Hematopoietic multipotent progenitor cell treated with erythropoietin and hydrocortisone succinate and interleukin-3 and kit ligand, for 6 days (in vitro differentiated cells): ENCODE results near the gene TCF20.

ENCODE experiments used
- DNase-seq: peaks from one replicate; pipeline ENCODE4 v3.0.0-alpha.2; 2015

Gene TCF20

DNA sequence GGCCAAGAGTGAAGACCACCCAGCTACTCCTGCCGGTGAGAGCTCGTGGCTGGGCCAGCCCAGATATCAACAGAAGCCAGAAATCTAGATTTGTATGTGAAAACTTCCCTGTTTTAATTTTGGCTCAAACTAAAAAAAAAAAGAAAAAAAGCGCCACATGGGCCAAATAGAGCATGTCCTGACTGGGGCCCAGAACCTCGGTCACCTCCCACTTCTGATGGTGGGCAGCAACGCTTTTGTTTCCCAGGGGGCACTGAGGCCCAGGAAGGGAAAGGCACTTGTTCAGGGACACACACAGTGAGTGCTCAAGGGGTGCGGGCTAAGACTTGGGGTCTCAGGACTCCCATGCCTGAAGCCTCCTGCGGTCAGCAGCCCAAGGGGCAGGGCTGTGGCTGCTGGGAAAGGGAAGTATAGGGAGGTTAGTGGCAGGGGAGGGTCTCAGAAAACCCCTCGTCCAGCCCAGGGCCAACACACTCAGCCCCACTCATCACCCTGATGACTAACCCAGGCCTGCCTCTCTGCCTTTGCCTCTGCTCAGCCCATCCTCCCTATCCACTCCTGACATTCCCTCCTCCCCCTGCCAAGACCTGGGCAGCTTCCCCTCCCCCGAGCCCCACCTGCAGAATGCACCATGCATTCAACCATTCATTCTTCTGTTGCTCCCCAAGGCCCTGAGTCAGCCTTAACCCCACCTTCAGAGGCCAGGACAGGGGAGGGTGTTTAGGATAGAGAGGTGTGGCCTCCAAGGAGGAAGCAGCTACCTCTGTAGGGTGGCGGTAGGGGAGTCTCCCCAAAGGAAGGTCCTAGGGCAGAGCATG is 30.0 kb upstream of the TCF20 start:
- peak; percentile 70 for DNase-seq

DNA sequence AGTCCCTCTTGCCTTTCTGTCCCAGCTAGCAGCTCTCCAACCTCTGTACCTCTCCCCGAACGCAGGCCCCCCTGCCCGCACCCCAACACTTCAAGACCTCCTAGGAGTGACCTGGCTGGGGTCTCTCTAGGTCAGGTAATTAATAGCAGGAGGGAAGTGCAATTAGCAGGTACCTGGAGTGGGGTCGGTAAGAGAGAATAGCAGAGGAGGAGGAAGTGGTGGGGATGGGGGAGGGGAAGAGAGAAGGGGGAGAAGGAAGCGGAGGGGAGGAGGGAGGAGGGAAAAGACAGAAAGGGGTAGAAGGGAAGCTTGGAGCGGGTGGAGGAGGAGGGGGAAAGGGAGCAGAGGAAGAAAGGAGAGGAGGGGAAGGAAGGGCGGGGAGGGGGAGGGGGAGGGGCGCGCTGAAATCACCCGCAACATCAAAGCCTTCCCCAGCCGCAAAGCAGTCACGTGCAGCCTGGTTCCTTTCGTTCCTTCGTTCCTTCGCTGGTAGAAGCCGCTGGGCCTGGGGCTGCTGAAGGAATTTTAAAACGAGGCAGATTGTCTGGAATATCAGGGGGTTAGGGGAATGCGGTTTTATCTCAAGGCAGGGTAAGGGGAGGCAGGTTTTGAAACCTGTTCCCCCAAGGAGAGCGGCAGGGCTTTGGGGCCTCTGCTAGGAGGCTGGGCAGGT is 29.3 kb upstream of the TCF20 start:
- DNase-seq: peak; percentile 77

DNA sequence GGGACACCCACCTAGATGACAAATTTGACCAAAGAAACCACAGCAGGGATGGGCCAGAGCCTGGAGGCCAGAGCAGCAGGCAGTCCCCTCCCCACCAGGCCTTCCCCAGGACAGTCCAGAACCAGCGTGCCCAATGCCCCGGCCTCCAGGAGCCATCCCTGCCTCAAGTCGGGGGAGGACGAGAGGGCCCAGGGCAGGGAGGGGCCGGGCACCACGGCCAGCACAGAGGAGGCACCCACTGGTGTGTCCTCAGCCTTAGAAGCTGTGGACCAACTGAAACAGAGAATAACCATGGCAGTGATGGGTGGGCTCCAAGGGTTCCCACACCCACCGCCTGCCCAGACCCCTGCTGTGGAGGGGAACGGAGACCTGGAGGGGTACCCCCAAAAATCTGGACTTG is 28.3 kb upstream of the TCF20 start:
- DNase-seq: no peak

DNA sequence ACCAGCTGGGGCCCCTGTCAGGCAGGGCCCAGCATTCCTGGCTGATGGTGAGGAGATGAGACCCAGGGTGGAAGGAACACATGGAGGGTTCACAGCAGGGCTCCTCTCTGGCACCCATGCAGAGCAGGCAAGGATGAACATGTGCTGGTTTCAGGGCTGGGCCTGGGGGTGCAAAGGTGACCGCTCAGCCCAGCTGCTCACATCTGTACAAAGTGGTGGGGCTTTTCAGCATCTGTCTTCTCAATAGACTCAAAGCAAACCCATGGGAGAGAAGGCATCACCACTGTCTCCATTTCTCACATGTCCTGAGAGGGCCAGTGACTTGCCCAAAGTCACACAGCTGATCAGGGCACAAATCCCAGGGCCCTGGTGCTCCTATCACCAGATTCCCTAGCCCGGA is 27.3 kb upstream of the TCF20 start:
- DNase-seq: no peak

DNA sequence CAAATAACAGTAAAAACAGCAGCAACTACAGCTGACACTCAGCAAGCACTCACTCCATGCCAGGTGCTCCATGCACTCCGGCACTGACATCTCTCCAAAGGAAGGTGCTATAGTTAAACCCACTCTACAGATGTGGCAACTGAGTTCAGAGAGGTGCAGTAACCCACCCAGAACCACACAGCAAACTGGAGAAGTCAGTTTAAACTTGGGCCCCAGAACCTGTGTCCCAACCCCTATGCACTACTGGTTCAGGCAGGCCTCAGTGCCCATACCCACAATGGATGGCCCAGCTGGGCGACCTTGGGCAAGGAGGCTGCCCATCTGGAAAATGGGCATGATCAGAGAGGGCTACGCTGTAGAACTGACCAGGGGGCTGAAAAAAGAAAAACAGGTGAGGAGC is 26.4 kb upstream of the TCF20 start:
- no peak for DNase-seq

DNA sequence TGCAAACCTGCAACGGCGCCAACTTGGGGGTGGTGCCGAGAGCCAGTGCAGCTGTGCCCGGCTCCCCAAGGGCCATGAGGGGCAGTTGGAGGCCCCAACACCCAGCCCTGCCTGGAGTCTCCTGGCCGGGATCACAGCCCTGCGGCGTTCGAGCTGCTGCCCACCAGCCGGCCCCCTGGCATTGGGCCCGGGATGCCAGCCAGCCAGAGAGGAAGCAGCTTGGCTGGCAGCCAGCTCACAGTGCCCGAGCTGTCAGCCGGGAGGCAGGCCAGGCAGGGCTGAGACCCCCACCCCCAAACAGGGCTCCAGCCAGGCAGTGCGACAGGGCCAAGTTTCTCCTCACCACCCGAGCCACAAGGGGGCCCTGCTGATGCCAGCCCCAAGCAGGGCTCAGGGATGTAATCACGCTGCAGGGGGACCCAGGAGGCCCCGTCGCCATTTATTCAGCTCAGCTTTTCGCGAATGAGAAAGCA is 26.0 kb upstream of the TCF20 start:
- peak; percentile 49 for DNase-seq

DNA sequence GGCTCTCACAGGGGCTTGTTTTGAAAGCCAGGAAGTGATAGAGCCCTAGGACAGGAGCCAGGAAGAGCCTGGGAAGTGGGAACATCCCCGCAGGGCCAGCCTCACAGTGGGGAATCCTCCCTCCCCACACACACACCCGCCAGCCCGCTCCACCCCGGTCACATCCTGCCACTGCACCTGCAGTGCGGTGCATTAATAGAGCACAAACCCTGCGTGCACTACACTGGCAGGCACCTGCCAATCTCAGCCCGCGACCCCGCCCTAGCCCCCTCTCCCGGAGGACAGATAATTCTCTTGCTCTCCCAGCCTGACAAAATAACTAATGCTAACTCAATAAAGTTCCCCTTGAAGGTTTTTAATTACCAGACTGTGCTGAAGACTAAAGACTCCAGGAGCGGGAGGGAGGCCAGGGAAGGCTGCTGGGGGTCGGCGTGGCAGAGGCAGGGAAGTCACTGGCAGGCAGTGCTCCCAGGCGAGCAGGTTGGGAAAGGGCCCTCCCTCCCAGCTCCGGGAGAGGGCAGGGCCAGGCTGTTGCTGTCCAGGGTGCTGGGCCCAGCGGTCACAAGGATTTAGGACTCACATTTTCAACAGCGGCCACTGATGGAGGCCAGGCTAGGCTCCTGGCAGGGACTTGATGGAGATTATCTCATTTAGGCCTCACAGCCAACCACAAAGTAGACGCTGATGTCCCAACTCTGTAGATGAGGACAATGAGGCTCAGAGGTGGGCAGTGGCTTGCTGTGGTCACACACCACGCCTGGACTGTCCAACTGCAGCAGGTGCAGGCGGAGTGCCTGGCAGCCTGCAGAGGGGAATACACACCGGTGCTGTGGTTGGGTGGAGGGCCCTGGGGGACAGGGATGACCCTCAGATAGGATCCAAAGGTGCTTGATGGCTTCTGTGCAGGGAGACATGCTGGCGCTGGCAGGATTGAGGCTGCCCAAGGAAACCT is 23.9 kb upstream of the TCF20 start:
- DNase-seq: peak; percentile 34

DNA sequence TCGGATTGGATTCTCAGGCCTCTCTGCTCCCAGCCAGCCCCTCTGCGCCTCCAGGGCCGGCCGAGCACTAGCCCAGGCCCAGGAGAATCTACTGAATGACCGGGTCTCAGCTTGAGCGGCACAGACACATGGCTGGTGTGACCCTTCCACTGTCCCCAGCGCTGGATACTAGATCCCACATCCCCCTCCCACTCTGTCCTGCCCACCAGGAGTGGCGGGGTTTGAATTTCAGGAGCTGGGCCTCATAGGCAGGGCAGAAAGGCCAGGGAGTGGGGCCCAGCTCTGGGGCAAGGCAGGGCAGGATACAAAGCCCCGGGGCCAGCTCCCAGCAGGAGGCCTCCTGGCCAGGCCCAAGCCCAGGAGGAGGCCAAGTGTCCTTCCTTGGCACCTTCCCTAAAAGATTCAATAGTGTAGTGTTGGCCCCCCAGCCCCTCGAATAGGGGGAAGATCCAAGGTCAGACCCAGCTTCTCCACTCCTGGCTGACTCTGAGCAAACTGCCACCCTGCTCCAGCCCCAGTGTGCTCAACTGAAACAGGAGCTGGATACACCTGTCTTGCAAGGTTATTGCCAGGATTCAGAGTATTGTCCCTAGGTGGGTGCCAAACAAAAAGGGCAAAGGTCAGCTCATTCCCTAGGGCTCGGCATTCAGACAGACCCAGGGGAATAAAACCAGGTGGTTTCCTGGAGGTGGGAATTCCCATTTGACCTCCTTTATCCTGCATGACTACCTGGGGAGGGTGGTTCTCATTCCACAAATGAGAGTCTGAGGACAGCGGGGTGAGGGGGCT is 22.5 kb upstream of the TCF20 start:
- no peak for DNase-seq

DNA sequence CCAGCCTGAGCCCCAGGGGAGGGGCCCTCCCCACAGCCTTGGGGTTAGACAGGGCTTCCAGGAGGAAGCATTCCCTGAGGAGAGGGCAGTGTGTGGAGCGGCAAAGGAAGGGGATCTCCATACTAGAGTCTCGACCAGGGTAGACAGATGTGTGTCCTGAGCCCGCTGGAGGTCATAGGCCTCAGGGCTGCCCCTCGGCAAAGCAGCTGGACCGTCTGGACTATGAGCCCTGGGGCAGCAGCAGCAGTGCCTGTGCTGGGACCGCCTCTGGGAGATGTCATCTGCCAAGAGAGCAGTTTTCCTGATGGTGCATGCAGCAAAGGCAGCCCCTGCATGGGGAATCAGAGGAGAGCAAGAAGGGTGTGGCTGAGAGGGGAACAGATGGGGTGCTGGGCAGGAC is 20.8 kb upstream of the TCF20 start:
- no peak for DNase-seq

DNA sequence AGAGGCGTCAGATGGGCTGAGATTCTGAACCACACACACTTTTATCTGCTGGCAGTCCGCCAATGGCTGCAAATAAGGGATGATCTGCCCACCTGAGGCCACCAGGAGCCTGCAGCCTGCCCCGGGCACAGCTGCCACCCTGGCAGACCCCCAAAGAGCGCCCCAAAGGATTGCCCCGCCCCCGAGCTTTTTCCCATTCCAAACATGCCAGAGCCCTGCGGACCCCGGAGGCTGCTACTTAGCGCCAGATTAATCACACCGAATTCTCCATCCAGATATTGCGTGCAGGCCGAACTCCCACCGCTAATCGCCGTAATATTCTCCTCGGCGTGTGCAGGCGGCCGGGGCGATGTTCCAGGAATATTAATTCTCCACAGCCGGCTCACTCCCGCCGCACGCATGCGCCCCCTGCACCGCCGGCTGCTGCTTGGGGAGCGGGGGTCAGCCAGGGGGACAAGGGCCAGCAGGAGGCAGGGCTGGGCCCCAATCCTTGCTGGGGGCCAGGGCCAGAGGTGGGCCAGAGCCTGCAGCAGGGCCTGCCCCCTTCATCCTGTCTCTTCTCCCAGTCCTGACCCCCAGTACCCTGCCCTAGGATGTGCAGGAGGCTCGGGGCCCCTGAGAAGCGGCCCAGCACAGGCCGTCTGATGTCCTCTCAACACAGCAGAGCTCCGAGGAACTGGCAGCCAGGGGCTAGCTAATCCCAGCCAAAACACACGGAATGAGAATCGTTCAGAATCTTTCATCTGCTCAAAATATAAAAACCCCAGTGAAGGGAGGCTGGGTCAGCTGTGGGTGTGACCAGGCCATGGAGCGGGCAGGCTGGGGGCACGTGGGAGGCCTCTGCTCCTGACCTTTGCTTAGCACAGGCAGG is 19.5 kb upstream of the TCF20 start:
- DNase-seq: no peak

DNA sequence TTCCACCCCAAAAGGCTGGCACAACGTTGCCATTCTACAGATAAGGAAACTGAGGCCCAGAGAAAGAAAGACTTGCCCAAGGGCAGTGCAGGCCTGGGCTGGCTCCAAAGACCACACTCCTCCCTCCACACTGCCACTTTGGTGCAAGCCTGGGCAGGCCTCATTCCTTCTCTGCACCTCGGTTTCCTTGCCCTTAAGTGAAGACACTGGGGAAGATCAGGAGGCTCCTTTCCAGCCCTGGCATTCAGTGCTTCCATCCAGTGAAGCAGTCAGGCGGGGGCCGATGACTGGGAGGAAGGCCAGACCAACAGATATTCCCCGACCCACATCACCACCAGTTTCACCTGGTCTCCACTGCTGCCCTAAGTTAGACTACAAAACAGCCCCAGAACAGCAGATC is 18.3 kb upstream of the TCF20 start:
- DNase-seq: no peak

DNA sequence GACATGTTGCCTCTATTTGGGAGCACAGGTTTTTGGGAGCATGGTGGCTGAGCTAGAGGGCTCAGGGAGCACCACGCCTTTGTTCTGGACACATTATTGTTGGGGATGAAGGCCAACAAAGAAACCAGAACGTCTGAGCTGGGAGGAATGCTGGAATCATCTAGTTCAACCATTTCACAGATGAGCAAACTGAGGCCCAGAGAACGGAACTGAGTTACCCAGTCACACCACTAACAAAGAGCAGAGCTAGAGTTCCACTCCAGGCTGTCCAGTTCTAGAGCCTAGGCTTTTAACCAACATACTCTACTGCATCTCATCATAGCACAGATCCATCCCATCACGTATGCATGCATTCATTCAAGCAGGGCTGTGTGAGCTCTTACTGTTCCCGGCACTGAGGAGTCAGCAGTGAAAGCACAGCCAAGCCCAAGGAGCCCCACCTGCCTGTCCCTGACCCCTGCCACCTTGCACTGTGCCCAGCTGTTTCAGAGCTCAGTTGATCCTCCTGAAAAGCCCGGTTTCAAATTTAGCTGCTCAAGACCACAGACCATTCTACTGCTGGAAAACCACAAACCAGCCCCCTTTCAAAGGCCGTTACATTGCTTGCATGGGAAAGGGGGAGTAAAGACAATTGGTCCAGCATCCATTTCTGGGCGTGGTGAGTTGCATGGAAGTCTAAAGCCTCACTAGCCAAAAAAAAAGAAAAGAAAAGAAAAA is 16.9 kb upstream of the TCF20 start:
- DNase-seq: no peak

DNA sequence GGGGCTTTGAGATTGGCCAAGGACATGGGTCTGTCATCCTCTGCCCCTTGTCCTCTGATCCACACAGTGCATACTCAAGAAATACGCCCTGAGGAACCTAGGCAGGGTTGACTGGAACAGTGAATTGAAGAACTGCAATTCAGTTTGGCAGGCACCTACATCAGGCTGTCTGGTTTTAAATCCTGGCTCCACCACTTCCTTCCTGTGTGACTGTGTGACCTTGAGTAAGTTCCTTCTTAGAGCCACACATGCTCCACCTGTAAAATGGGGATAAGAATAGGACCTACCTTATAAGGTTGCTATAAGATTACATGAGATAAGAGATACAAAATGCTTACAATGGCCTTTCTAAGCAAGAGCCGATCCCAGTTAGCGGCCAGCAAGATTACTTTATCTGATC is 15.8 kb upstream of the TCF20 start:
- no peak for DNase-seq

DNA sequence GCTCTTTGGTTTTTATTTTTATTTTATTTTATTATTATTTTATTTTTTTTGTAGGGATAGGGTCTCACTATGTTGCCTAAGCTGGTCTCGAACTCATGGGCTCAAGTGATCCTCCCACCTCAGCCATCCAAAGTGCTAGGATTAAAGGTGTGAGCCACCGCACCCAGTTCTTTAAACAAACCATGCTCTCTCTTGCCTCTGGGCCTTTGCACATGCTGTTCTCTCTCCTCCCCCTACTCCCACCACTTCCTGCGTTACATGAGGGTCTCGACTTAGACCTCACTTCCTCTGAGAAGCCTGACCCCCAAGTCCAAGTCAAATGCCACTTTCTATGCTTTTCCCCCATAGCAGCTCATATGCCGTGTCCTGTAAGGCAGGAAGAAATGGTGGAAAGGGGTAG is 15.2 kb upstream of the TCF20 start:
- DNase-seq: no peak

DNA sequence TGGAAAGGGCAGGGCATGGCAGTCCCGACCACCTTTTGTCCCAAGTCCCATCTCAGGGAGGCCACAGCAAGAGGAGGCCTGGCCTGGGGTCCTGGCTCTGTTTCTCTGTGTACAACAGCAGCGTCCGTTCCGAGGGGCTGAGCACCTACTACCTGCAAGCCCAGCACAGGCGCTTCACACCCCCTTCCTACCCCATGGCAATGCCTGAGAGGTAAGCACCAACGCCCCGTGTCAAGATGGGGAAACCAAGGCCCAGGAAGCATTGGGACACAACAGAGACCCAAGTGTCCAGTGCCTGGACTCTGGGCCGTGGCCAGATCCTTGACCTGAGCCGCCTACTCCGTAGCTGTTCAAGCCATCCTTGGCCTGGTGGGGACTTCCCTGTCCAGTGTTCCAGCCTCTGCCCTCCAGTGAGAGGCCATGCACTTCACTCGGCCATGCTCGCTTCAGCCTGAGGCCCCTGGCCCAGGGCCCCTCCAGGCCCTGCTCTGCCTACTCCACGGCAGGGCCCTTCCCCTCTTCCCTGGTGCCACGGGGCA is 14.3 kb upstream of the TCF20 start:
- DNase-seq: no peak

DNA sequence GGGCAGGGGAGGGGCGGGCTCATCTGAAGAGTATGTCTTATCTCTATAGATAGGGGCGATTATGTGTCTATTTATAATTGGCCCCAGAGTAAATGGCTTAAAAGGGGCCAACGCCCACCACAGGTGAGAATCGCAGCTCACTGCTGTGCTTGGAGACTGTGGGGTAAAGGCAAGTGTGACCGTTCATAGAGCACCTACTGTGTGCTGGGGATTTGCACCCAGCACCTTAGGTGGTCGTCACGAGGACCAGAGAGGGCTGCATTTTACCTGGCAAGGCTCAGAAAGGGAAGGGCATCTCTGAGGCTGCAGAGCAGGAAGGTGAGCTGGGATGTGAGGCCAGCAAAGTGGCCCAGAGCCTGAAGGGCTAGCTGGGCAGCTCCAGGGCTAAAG is 13.7 kb upstream of the TCF20 start:
- DNase-seq: no peak

DNA sequence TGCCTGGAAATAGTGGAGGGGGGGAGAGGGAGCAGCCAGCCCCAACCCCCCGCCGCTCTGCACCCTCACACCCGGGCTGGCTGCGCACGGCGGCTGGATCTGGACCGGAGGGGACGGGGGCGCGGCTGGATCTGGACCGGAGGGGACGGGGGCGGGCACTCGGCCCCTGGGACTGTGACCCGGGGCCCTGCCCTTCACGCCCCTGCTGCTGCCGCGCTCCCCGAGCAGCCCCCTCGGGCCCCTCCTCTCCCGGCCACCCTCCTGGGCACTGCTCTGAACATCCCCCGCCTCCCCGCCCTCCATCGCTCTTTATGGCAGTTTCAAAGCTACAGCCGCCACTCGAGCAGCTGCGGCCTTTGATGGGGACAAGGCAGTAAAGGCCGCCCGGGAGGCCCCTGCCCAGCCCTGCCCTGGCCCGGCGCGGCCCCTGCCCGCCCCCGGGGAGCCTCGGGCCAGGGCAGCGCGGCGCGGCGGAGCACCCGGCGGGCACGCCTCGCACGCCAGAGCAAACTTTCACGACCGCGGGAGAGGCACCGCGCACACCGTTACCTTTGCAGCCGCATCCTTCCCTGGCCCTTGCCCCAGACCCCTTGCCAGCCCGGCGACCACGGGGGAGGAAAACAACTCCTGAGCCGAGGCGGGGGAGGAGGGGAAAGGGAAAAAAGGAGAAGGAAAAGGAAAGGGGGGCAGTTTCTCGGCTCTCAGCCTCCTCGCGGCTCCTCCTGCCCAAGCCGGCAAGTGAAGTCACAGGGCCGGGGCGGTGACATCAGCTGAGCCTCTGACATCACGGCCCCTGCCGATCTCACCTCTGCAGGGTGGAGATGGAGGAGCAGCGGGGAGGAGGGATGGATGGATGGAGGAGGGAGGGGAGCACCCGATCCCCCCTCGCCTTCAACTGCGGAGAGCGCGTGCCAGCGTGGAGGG is 13.1 kb upstream of the TCF20 start:
- no peak for DNase-seq

DNA sequence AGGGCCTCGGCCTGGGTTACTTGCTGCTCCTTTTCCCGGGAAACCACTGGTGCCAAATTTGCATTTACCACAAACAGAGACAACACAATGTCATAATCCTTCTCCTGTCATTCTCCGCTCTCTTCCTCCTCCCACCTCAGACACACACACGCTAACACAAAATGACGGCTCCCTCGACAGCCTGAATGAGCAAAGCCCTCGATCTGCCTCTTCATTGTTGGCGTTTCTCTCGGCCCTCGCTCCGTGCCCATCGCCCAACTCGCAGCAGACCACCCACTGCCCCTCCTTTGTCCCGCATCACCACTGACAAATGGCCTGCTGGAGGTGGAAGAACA is 12.5 kb upstream of the TCF20 start:
- no peak for DNase-seq

DNA sequence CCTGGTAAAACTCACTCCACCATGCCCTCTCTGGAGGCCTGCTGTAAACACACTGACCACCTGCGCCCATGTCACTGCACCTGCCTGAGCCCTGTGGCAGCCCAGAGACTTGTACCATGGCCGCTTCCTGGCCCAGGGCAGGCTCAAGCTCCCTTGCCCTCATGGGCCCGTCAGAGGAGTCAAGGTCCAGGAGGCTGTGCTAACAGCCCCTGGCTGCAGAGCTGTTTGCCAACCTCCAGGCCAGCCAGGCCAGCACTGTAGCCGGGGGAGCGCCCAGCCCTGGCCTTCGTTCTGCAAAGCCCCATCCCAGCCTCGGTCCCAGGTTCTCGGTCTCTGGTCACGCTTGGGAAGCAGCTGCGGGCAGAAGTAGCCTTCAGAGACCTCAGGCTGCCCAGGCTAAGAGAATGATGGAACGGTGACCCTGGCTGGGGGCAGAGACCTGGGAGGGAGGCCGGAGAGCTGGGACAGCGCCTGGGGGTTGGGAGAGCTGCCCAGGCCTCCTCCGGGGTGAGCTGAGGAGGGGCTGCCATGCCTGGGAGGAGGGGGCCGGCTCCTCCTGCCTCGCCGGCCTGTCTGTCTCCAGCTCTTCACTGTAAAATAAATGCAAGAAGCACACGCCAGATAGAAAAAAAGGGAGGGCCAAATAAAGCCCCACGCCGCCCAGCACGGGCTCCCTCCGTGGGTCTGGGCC is 11.9 kb upstream of the TCF20 start:
- DNase-seq: no peak
